Right hindlimb (tissue), 1 donor: Measurements from ENCODE around the gene NUP93.
"Not testable (repeated sequence)": the region's sequence is repeated elsewhere in the genome, so short reads cannot be mapped to it uniquely, and the experiment has no call there.

ENCODE experiments used
- DNase-seq: peaks from one replicate; pipeline ENCODE4 v3.0.0-alpha.2; 2018

The NUP93 gene

DNA sequence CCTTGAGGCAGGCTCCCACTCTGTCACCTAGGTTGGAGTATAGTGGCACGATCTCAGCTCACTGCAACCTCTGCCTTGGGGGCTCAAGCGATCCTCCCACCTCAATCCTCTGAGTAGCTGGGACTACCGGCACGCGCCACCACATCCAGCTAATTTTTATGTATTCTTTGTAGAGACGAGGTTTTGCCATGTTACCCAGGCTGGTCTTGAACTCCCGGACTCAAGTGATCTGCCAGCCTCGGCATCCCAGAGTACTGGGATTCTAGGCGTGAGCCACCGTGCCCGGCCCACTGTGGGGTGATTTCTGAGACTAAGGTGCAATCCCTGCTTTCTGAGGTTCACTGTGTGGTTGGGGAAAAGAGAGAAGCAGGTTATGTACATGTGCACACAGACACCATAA is 123.0 kb downstream of the NUP93 start:
- peak; percentile 6 for DNase-seq

DNA sequence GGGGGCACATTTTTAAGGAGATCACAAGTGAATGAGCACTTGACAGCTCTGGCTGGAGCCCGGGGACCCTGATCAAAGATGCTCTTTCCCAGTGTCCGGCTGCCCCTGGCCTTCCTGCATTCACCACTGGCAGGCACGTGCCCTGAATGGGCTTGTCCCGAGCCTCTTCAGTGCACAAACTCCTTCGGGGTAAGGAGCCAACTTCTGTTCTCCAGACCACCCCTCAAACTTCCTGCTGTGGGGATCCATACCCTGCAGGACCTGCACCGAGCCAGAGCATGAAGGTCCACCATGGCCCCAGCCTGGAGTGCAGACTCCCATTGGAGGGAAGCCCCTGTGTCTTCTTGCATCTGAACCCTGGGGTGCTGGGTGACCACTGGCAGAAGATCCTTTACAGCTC is 125.3 kb downstream of the NUP93 start:
- no peak for DNase-seq

DNA sequence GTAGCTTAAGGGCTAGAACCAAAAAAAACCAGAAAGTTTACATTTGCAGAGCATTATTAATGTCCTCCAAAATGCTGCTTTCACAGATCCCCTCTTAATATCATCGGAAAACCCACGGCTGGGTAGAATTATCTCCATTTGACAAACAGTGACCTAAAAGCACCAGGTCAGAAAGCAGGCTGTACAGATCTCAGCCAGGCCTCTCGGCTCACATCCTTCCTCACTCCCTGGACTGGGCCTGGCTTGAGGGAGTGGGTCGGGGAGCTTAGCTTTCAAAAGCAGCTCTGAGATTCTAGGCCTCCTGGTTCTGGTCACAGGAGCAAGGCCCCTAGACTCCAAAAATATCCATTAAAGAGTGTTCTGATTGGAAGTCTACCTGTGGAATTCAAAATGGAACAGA is 126.0 kb downstream of the NUP93 start:
- no peak for DNase-seq

DNA sequence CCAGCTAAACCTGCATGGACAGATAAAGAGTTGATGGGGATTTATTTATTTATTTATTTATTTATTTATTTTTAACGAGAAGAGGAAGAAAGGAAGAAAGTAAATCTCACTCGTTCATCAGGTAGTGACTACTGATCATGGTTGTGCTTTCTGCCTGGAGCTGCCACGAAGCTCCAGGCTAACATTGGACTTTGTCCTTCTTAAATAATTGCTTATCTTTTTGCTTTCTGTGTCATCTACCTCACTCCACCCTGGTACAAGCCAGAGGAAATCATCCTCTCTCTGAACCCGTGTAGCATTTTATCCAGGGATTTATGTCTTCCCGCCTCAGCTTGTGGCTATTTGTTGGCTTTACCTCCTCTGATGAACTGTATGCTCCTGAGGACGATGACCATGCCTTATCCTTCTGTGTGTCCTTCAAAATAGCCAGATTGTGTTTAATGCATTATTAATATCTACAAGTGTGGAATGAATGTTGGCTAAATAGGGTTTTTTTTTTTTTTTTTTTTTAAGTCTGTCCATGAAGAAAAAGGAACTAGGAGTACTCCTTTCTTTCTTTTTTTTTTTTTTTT is 127.0 kb downstream of the NUP93 start:
- DNase-seq, result no peak

DNA sequence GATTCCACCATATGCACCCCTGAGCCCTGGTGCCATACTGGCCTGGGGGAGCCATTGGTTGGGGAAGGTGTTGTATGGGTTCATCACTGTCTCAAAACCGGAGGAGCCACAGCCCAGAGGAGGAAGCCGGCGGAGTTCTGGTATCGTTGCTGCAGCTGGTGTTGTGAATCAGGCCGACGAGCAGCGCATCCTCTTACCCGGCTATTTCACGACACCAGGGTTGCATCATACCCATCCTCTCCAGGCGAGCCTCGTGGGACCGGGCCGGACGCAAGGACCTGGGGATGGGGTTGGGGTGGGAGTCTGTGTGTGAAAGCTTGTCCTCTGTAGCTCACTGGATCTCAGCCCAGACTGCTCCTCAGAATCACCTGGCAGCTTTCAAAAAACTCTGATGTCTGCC is 128.4 kb downstream of the NUP93 start:
- no peak for DNase-seq

DNA sequence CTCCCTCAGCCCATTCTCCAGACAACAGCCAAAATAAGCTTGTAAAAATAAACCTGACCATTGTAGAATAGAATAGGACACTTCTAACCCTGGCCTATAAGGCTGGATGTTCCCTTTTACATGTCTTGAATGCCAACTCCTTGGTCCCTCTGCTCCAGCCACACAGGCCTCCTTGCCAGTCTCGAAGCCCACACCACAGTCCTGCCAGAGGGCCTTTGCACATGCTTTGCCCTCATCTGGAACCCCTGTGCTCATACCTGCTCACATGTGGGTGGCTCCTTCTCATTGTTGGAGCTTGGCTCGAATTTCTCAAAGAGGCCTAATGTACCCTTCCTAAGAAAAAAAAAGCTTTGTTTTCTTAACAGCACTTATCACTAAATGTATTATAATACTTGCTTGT is 129.7 kb downstream of the NUP93 start:
- no peak for DNase-seq

DNA sequence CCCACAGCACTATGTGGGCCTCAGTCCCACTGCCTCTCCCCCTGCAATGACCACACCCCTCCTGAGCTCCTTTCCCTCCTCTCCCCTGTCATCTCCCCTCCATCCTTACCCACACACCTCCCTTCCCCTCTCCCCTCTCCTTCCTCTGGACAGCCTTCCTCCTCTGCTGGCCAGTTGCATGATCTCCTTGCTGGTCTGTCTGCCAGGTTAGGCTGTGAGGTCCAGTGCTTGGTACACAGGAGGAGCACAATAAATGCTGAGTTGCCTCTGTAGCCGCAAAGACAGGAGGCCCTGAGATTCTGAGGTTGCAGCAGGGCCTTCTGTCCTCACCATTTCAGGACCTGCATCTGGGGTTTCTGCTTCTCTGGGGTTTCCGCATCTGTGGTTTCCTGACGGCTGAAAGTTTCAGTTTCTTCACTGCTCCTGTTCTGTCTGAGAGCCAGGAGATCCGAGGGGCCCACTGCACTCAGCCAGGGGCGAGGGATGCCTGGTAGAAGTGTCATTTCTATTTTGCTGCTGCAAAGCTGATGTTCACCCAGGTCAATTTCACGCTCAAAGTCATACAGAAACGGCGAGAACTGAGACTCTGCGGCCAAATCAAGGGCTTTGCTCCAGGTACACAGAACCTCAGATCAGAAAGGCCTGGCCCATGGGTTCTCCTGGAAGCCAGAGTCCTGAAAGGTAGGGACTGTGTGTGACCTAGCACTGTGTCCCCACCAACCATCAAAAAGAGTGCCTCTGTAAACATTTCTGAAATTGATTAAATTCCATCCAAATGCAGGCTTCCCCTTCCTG is 130.5 kb downstream of the NUP93 start:
- peak; percentile 41 for DNase-seq

DNA sequence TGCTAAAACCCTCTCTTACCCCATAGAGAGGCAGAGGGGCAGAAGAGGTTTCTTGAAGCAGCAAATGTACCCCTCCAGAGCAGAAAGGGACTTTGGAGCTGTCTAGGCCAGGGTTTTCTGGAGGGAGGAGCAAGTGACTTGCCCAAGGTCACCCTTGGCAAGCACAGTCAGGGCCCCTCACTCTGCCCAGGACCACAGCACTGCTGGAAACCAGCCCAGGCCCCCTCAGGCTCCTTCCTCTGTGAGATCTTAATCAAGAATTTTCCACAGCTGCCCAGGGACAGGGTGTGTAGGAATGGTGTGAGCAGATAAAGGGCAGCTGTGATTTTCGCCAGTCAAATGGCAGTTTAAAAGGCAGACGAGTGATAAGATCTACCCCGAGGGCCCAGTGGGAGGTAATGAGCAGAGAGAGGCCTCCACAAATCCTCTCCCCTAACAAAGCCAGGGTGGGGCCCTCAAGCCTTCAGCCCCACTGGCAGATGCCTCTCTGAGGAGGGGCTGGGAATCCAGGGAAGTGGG is 131.2 kb downstream of the NUP93 start:
- peak; percentile 45 for DNase-seq

DNA sequence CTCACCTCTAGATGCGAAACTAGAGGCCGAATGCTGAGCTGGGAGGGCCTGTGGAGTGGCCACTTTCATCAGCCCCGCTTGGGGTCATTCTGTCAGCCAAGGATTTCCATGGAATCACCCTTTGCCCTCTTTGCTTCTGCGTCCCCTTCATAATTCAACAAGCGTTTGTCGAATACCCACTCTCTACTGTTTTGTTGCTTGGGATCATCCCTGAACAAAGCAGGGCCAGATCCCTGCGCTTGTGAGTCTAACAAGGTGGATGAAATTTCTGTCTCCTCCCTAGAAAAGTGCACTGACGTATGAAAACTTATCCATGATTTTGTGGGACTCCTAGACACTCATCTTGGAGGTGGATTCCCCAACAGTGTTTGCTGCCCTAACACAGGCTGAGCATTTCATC is 131.8 kb downstream of the NUP93 start:
- no peak for DNase-seq

DNA sequence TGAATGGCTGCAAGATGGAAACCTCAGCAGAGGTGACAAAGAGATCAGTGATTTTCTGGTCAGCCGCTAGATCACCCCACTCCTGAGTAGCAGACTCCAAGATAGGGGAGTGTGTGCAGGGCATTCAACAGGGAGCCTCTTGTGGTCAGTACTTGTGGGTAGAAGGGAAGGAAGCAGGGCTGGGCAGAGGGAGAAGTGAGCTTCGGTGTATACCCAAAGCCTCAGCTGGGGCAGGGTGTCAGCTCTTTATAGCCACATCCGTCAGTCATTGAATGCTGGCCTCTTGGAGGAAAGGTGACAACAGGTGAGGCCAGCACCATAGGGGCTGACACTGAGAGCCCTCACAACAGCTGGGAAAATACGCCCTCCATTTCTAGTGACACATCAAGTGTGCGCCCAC is 132.8 kb downstream of the NUP93 start:
- no peak for DNase-seq

DNA sequence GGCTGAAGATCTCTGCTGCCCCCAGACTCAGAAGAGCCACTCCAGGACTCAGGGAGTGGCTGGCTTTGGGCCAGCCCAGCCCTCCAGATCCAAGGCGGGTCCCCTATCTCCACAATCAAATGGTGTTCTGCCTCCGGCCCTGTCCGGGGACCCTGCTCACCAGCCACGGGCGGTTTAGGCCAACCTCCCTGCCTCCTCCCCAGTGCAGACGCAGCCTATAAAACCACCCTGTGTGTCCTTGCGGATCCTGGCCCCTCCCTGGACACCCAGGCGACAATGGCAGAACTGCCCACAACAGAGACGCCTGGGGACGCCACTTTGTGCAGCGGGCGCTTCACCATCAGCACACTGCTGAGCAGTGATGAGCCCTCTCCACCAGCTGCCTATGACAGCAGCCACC is 135.0 kb downstream of the NUP93 start, which contains the start of gene SLC12A3:
Gene SLC12A3, plus strand, starts transcription at position 248 of the 400 bp plus-strand sequence. Its CDS starts 29 bp downstream, at position 277.
- no peak for DNase-seq

DNA sequence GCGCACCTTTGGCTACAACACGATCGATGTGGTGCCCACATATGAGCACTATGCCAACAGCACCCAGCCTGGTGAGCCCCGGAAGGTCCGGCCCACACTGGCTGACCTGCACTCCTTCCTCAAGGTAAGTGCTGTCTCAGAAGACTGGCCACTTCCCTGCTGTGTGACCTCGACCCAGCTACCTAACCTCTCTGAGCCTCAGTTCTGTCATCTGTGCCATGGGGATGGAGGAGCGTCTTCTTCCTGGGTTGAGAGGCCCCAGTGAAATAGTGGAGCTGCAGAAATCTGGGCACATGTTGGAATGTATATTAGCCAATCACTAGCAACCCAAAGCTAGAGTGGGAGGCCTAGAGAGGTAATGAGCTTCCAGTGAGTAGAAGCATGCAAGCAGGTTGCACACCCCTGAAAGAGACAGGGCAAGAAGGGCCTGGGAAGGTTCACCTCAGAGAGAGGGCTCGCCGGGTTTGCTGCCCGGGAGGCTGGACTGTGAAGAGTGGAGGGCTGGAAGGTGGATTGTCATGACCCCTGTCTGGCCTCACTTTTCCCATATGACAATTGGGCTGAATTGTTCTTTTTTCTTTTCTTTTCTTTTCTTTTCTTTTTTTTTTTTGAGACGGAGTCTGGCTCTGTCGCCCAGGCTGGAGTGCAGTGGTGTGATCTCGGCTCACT is 135.6 kb downstream of the NUP93 start:
- DNase-seq, result no peak

DNA sequence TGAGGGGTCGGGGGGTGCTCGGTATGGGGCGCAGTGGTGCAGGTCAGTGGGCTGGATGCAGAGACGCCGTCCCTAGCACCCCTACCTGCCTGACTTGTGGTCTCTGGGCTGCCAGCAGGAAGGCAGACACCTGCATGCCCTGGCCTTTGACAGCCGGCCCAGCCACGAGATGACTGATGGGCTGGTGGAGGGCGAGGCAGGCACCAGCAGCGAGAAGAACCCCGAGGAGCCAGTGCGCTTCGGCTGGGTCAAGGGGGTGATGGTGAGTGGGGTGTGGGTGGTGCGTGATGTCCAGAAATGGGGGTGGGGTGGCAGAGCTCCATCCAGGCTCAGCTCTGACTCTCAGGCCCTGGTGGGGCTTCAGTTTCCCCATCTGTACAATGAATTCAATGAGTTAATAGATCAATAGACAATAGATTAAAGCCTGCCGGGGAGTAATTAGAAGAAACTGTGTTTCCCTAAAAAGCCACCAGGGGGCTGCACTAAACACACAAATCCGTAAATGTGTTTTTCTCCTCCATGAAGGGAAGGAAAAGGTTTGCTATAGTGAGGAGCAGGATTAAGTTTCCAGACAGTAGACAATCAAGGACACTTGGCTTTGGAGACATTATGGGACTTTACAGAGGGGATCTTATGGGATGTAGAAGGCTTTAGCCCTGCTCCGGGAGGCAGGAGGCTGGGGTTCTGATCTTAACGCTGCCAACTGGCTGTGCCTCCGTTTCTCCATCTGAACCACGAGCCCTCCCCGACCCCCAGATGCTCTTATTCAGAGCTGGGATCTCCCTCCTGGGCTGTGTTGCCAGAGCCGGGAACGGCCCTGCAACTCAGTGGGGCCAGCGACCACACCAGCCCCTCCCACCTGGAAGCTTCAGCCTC is 137.3 kb downstream of the NUP93 start:
- DNase-seq, result no peak

DNA sequence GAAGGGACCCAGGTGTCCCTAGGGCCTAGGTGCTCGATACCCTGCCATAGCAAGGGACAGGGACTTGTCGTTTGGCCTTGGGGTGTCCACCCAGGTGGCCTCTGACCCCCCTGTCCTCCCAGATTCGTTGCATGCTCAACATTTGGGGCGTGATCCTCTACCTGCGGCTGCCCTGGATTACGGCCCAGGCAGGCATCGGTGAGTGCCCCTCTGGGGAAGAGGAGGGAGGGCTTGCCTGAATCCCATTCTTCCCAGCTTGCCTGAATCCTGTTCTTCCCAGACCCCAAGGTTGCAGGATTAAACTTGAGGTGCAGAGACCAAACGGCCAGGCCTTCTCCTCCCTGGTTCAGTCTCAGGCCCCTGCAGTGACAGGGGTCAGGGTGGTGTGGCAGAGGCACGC is 138.2 kb downstream of the NUP93 start:
- DNase-seq, result no peak

DNA sequence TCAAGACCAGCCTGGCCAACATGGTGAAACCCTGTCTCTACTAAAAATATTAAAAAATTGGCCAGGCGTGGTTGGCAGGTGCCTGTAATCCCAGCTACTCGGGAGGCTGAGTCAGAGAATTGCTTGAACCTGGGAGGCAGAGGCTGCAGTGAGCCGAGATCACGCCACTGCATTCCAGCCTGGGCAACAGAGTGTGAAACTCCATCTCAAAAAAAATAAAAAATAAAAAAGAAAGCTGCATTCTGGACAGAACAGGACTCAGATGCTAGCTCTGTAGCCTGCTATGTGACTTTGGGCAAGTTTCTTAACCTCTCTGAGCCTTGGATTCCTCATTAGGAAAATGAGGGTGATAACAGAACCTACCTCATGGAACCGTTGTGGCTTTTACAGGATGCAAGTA is 138.8 kb downstream of the NUP93 start:
- DNase-seq, result not testable (repeated sequence)

DNA sequence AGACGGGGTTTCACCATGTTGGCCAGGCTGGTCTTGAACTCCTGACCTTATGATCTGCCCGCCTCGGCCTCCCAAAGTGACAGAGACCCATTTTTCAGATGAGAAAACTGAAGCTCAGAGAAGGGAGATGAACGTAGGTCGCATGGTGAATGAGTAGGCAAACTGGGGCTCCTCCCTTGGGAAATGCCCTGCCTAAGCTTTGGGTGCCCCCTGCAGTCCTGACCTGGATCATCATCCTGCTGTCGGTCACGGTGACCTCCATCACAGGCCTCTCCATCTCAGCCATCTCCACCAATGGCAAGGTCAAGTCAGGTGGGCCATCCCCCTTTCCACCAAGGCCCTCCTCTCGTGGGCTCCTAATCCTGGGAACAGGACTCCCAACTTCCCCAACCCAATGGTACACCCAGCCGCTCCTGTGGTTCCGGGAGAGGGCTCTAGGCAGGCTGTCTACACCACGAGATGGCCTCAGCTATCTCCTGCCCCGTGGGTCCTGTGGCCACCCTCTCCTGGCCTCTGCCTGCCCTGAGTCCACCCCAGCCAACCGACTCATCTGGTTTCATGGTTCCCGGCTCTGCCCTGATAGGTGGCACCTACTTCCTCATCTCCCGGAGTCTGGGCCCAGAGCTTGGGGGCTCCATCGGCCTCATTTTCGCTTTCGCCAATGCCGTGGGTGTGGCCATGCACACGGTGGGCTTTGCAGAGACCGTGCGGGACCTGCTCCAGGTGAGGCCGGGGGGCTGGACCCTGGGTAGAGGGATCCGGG is 139.8 kb downstream of the NUP93 start:
- DNase-seq, result no peak

DNA sequence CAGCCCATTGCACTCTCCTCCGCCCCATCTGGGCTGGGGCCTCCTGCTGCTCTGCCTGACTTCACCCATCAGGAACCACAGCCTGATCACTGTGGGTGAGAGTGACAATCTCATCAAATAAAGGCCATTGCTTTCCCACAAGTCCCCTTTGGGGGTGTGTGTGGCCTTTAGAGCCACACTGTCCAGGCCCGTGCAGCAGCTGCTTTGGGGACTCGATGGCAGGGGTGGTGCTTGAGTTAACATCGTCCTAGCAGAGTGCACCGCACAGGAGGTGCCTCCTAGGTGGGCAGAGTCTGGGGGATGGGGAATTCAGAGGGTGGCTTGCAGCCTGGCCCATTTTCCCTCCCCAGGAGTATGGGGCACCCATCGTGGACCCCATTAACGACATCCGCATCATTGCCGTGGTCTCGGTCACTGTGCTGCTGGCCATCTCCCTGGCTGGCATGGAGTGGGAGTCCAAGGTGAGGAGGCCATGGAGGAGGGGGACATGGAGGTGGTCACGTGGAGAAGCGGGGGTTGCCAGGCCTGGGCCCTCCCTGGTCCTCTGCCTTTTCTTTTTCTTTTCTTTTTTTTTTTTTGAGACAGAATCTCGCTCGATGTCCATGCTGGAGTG is 140.5 kb downstream of the NUP93 start:
- no peak for DNase-seq

DNA sequence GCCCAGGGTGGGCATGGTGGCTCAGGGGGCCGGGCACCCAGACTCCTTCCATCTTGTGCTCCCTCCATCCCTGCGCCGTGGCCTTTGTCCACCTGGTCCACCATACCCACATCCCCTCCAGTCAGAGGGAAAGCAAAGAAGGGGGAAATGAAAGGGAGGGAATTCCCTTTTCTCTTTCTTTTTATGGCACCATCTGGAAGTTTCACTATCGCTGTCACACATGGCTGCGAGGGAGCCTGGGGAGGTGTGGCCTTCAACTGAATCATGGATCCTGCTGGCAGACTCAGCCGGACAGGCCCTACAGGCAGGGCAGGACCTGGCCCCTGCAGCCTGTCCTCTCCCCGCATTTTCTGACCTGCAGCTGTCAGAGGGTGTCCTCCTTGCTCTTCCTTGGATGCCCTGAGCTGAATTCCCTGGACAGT is 141.3 kb downstream of the NUP93 start:
- no peak for DNase-seq

DNA sequence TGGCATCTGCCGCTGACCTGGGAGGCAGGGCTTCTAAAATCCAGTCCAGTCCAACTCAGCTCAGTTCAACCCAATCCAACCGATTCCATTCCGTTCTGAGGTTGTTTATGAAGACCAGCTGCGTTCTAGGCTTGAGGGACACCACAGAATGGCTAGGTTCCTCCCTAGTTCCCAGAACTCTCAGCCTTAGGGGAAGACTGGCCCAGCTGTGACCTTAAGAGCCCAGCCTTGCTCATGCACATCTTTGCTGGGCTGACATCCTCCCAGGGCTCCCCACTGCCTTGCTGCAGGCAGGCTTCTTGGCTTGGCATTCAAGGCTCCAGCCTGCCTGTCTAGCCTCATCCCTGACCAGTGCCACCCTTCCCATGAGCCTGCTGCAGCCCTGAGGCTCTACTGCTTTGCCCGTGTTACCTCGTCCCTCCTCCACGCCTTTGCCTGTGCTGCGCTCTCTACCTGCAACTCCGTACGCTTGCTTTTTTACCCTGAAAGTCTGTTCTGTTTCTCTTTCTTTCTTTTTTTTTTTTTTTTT is 143.0 kb downstream of the NUP93 start:
- no peak for DNase-seq

DNA sequence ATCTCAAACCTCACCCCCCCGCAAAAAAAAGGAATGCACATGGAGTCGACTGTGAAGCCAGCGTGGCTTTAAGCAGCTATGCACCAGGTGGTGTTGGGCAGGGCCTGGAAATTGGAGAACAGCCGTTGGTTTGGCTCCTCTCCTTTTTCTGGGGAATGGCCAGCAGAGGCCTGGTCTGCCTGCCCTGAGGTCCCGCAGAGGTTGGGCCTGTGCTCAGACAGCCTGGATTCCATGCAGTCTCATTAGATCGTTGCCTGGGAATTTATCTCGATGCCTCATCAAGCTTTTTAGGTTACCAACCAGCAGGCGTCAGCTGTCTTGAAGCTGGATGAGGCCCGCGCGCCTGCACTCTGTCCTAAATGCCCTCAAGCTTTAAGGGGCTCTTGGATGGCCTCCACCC is 144.9 kb downstream of the NUP93 start:
- DNase-seq, result peak; percentile 79

DNA sequence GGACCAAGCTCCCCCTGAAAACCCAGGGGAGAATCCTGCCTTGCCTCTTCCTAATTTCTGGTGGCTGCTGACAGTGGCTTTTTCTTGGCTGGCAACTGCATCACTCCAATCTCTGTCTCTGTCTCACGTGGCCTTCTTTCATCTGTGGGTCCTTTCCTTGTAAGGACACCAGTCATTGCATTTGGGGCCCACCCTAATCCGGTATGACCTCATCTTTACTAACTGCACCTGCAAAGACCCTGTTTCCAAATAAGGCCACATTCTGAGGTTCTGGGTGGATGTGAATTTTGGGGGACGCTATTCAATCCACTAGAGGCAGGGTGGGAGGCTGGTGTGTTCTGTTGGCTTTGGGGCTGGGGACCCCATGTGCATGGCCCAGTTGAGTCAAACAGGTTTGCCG is 146.1 kb downstream of the NUP93 start:
- DNase-seq, result no peak
